Fibroblast of villous mesenchyme (primary cell): Measurements from ENCODE around the gene FCN3. TPM values are rescaled to one million over a fixed set of nuclear protein-coding genes. Genes with fewer than 3 reads are reported as not detected.
"Not testable (repeated sequence)": the region's sequence is repeated elsewhere in the genome, so short reads cannot be mapped to it uniquely, and the experiment has no call there.

Experiments used
- DNase-seq: peaks from one replicate; pipeline ENCODE4 v3.0.0-alpha.2; 2010; ENCODE audit warnings: low read depth
- H3K4me3 ChIP-seq: 2 replicates; pipeline ENCODE4 v1.5.1; 2011; ENCODE audit warnings: low read depth, mild to moderate bottlenecking, low read length
- total RNA-seq: library from RNA; depleted of rRNA; stranded (reverse); fragments of >200 nt; gene quantifications from 2 replicates; pipeline ENCODE4 v1.2.3, GENCODE V29; 2012
- TF ChIP-seq, protein P1 (sequence below): IDR thresholded peaks from 2 replicates; pipeline ENCODE4 v1.5.1; 2012; ENCODE audit warnings: low read depth, mild to moderate bottlenecking, low read length; ENCODE audit not compliant: insufficient read depth

Gene FCN3
- total RNA-seq, 1 donor = not detected

DNA sequence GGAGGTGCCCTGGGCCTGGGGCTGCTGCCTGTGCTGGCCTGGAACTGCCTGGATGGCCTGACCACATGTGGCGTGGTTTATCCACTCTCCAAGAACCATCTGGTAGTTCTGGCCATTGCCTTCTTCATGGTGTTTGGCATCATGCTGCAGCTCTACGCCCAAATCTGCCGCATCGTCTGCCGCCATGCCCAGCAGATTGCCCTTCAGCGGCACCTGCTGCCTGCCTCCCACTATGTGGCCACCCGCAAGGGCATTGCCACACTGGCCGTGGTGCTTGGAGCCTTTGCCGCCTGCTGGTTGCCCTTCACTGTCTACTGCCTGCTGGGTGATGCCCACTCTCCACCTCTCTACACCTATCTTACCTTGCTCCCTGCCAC, 19.6 kb upstream of the FCN3 start:
- TF ChIP-seq, protein P1, sequence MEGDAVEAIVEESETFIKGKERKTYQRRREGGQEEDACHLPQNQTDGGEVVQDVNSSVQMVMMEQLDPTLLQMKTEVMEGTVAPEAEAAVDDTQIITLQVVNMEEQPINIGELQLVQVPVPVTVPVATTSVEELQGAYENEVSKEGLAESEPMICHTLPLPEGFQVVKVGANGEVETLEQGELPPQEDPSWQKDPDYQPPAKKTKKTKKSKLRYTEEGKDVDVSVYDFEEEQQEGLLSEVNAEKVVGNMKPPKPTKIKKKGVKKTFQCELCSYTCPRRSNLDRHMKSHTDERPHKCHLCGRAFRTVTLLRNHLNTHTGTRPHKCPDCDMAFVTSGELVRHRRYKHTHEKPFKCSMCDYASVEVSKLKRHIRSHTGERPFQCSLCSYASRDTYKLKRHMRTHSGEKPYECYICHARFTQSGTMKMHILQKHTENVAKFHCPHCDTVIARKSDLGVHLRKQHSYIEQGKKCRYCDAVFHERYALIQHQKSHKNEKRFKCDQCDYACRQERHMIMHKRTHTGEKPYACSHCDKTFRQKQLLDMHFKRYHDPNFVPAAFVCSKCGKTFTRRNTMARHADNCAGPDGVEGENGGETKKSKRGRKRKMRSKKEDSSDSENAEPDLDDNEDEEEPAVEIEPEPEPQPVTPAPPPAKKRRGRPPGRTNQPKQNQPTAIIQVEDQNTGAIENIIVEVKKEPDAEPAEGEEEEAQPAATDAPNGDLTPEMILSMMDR = no peak
- no peak for DNase-seq
- no peak overlapping the region for H3K4me3 ChIP-seq

DNA sequence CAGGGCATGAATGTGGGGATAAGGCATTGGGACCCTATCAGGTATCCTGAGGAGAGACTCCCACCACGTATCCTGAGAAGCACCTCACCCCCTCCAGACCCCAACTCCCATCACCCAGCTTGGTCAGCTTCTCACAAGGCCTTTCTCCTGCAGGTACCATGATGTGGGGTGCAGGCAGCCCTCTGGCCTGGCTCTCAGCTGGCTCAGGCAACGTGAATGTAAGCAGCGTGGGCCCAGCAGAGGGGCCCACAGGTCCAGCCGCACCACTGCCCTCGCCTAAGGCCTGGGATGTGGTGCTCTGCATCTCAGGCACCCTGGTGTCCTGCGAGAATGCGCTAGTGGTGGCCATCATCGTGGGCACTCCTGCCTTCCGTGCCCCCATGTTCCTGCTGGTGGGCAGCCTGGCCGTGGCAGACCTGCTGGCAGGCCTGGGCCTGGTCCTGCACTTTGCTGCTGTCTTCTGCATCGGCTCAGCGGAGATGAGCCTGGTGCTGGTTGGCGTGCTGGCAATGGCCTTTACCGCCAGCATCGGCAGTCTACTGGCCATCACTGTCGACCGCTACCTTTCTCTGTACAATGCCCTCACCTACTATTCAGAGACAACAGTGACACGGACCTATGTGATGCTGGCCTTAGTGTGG, 19.1 kb upstream of the FCN3 start:
- no peak for DNase-seq
- no peak overlapping the region for H3K4me3 ChIP-seq
- TF ChIP-seq, protein P1 = no peak

DNA sequence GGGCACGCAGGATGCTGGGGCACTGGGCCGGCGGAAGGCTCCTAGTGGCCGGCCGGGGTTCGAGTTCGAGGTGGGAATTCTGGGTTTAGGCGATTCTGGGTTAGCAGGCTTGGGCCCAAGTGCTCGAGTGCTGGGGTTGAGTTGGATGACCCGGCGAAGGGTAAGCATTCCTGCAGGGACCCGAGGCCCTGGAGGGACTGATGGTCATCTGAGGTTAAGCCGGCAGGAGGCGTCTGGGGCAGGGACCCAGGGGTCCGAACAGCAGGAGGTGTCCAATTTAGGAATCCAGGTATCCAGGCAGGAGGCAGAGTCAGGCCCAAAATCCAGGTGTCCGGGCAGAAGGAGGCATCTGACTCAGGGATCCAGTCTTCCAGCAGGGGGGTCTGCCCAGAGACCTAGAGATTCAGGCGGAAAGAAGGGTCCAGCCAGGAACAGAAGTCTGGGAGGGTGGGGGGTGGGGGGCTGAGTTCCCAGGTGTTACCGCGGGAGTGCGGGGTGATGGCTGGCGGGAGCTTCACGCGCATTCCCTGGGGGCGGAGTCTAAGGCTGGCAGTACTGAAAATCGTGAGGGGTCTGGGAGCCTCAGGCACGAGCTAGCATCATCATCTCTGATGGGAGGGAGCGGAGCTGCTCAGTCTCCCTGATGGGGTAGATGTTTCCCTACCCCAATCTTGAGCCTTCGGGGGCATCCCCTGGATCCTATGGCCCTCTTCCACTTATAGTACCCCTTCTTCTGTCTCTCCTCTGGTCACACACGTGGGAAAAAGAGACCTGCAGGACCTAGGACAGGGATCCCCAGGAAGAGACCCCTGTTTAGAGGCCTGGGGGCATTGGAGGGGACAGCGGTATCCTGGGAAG, 18.4 kb upstream of the FCN3 start:
- DNase-seq = no peak
- TF ChIP-seq, protein P1 = peak; percentile 39
- H3K4me3 ChIP-seq = peak overlapping the region; percentile 72

DNA sequence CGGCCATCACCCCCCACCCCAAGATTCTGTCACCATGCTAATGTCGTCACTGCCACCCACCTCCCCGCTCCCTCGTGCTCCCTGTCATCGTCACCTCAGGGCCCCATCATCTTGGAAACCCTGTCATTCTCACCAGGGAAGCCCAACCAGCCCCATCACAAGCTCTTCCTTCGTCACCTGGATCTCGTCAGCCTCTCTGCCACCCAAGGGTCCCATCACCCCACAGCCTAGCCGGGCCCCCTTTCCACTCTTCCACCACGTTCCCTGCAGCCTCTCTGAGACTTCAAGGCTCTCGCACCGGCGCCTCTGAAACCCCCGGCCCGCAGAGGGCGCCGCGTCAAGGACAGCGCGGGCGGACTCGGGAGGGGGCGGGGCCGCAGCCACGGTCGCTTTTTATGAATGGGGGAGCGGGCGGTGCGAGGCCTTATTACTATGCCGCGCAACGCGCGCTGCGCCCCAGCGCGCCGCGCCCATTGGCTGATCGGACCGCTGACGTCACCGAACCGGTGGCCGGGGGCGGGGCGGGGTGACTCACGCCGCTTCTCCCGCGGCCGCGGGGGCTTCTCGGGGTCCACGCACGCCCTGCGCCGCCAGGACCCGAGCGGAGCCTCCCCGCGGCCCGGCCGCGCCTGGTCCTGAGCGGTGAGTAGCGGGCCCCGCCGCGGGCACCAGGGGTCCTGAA, 17.6 kb upstream of the FCN3 start, which contains the start of gene GPR3:
Gene GPR3, plus strand, starts transcription at position 527 of the 682 bp plus-strand sequence. CDS start 1,177 bp downstream, outside the sequence.
- DNase-seq = peak; percentile 94
- TF ChIP-seq, protein P1 = peak; percentile 58

DNA sequence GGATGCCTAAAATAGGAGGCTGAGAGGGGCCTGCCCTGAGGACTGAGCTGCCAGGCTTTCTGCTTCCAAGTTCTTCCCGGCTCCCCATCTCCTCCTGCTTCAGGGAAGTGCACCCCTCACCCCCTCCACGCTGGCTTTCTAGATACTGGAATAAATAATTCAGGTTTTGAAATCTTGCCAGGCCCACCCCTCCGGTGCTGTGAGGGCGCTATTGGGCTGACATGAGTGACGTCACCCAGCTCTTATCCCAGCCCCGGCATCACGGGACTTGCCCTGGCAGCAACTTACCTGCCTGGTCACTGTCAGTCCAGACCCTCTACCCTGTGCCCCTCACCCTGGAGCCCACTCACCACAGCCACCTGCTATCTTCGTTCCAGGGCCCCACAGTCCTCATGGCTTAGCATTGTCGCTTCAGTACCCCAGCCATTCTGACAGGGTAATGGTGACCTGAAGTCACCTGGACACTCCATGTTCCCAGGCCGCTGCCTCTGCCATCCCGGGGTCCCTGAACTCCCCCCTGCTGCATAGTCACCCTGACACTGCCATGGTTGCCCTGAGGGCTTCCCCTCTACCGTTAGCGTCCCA, 17.0 kb upstream of the FCN3 start:
- peak overlapping the region; percentile 43 for H3K4me3 ChIP-seq
- DNase-seq = peak; percentile 56
- TF ChIP-seq, protein P1 = no peak

More for the DNA sequence above, 17.6 kb upstream of the FCN3 start, which contains the start of gene GPR3:
- peak within 1 kb of the TSS; percentile 72 for H3K4me3 ChIP-seq

DNA sequence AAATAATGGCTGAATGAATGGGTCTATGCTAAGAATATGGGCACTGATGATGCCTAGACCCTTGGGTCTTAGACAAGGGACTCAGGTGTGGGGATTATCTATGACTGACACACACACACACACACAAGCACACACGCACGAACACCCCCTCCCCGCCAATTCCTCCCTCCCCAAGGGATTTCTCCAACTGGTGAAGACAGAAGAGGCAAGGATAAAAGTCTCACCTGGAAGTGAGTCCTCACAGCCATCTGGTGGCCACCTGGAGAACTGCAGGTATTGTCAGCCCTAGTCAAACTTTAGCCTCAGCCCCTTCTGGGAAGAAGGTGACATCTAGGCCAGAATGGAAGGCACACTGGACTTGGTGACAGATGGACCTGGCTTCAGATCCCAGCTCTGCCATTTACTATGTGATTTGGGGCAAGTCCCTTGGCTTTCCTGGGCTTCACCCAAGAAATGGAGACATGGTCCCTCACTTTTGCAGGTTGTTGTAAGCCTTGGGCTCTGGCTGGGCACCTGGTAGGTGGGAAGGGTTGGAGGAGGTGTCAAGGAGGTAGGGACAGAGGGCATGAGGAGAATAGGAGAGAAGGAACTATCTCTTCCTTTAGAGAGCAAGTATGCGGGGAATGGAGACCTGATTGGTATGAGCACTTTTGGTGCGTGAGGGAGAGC, 13.8 kb upstream of the FCN3 start:
- TF ChIP-seq, protein P1 = peak; percentile 90
- H3K4me3 ChIP-seq = no peak overlapping the region
- DNase-seq = peak; percentile 48

DNA sequence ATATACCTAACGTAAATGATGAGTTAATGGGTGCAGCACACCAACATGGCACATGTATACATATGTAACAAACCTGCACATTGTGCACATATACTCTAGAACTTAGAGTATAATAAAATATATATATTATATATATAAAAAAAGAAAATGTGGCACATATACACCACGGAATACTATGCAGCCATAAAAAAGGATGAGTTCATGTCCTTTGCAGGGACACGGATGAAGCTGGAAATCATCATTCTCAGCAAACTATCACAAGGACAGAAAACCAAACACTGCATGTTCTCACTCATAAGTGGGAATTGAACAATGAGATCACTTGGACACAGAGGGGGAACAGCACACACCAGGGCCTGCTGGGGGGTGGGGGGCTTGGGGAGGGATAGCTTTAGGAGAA, 10.2 kb upstream of the FCN3 start:
- DNase-seq, H3K4me3 ChIP-seq: not testable (repeated sequence)
